ENCODE results near the gene CHCHD6.

GRCh38 chr3:126679318-126679751, 24.7 kb upstream of the CHCHD6 start:
- peak; percentile 91 to 97 for TF ChIP-seq CTCF (IDR thresholded peaks at IDR 0.05; ENCODE audit: extremely low read depth in 1 of 2, insufficient read depth in 1 of 2, low read depth in 1 of 2, low read length in 2 of 2)
- no peak for TF ChIP-seq FOS (IDR thresholded peaks at IDR 0.05; ENCODE audit: borderline replicate concordance, insufficient read depth, low read length)

Data from endothelial cell of umbilical vein (primary cell).